ENCODE measurements around the gene SLC26A6.

Gene SLC26A6

GRCh38 chr3:48664929-48665328 is 29.7 kb upstream of the SLC26A6 start:
- TF ChIP-seq CTCF (IDR thresholded peaks at IDR 0.05; ENCODE audit: control insufficient read depth, insufficient read depth, low read depth, low read length, missing control alignments) = no peak
- H3K4me3 ChIP-seq (ENCODE audit: control insufficient read depth, low read depth, low read length) = no peak overlapping the region
- no peak for DNase-seq (ENCODE audit: low read depth)

- DNase-seq (ENCODE audit: low read depth) = no peak
- no peak overlapping the region; the same call in 1 of the 2 replicates for H3K4me3 ChIP-seq (ENCODE audit: control insufficient read depth, low read depth, low read length)
- no peak for TF ChIP-seq CTCF (IDR thresholded peaks at IDR 0.05; ENCODE audit: control insufficient read depth, insufficient read depth, low read depth, low read length, missing control alignments)
Measured at GRCh38 chr3:48664313-48664644, 29.0 kb upstream of the SLC26A6 start.

- peak; percentile 79 for TF ChIP-seq CTCF (IDR thresholded peaks at IDR 0.05; ENCODE audit: control insufficient read depth, insufficient read depth, low read depth, low read length, missing control alignments)
- DNase-seq (ENCODE audit: low read depth) = peak; percentile 97
- H3K4me3 ChIP-seq (ENCODE audit: control insufficient read depth, low read depth, low read length) = peak overlapping the region; percentile 52
Measured at GRCh38 chr3:48663489-48664312, 28.4 kb upstream of the SLC26A6 start.

- no peak for TF ChIP-seq CTCF (IDR thresholded peaks at IDR 0.05; ENCODE audit: control insufficient read depth, insufficient read depth, low read depth, low read length, missing control alignments)
- H3K4me3 ChIP-seq (ENCODE audit: control insufficient read depth, low read depth, low read length) = peak within 1 kb of the TSS; percentile 52
- peak; percentile 76 for DNase-seq (ENCODE audit: low read depth)
Measured at GRCh38 chr3:48662753-48663488, 27.7 kb upstream of the SLC26A6 start, which contains the start of gene CELSR3. CELSR3 (minus strand) TSS chr3:48662886; CDS start chr3:48662634, 252 bp downstream.

GRCh38 chr3:48662145-48662752 is 27.0 kb upstream of the SLC26A6 start:
- peak overlapping the region; percentile 52 for H3K4me3 ChIP-seq (ENCODE audit: control insufficient read depth, low read depth, low read length)
- DNase-seq (ENCODE audit: low read depth) = no peak
- TF ChIP-seq CTCF (IDR thresholded peaks at IDR 0.05; ENCODE audit: control insufficient read depth, insufficient read depth, low read depth, low read length, missing control alignments) = no peak

- no peak for TF ChIP-seq CTCF (IDR thresholded peaks at IDR 0.05; ENCODE audit: control insufficient read depth, insufficient read depth, low read depth, low read length, missing control alignments)
- H3K4me3 ChIP-seq (ENCODE audit: control insufficient read depth, low read depth, low read length) = peak overlapping the region; percentile 46
- DNase-seq (ENCODE audit: low read depth) = no peak
Measured at GRCh38 chr3:48661501-48662144, 26.4 kb upstream of the SLC26A6 start.
